HEK293 (cell line): Measurements from ENCODE around the gene ATP6V0C.

Source experiments
- CTCF ChIA-PET: fragments of 350-600 bp; formaldehyde crosslinking; extraction: SDS; loops from one replicate; lab custom pipeline; 2021; ENCODE audit warnings: antibody characterized with exemption; lab: Yijun Ruan, JAX
- POLR2A ChIA-PET: fragments of 300-600 bp; formaldehyde crosslinking; extraction: SDS; loops from one replicate; lab custom pipeline; 2020; ENCODE audit warnings: antibody characterized with exemption, inconsistent platforms; lab: Yijun Ruan, JAX
- H3K27ac ChIP-seq: fragments of 200-500 bp; sonication (Bioruptor generic); 2 replicates; pipeline ENCODE4 v1.5.1; 2014; ENCODE audit warnings: low read depth, low read length, control low read depth, inconsistent platforms; ENCODE audit errors: extremely low read depth
- H3K36me3 ChIP-seq, 2 experiments: fragments of 200-500 bp in 1 of 2; sonication (Bioruptor generic) in 1 of 2; 1 replicate in 1 of 2; 2 replicates in 1 of 2; pipeline ENCODE4 v1.5.1; 2014 to 2017; ENCODE audit warnings: inconsistent platforms in 2 of 2, low read length in 2 of 2; ENCODE audit not compliant: control insufficient read depth in 2 of 2, insufficient read depth in 1 of 2
- H3K4me1 ChIP-seq: fragments of 200-500 bp; sonication (Bioruptor generic); 2 replicates; pipeline ENCODE4 v1.5.1; 2014; ENCODE audit warnings: mild to moderate bottlenecking, low read length, inconsistent platforms; ENCODE audit not compliant: control insufficient read depth, insufficient read depth
- H3K4me3 ChIP-seq: 2 replicates; pipeline ENCODE4 v1.5.1; 2011; ENCODE audit warnings: low read depth, mild to moderate bottlenecking, control low read depth, low read length, moderate library complexity
- H3K9me3 ChIP-seq: fragments of 200-500 bp; sonication (Bioruptor generic); 2 replicates; pipeline ENCODE4 v1.5.1; 2014; ENCODE audit warnings: low read depth, low read length, inconsistent platforms; ENCODE audit not compliant: control insufficient read depth, insufficient read depth
- SCRT1 ChIP-seq: fragments of 450-650 bp; formaldehyde crosslinking; IDR thresholded peaks from 2 replicates; pipeline ENCODE4 v1.5.1; 2016; ENCODE audit warnings: missing biosample characterization, missing genetic modification characterization, borderline replicate concordance
- SCRT2 ChIP-seq: fragments of 450-650 bp; formaldehyde crosslinking; IDR thresholded peaks from 2 replicates; pipeline ENCODE4 v1.5.1; 2016; ENCODE audit warnings: missing biosample characterization, missing genetic modification characterization
- ZBTB20 ChIP-seq: fragments of 450-650 bp; formaldehyde crosslinking; IDR thresholded peaks from 2 replicates; pipeline ENCODE4 v1.5.1; 2016; ENCODE audit warnings: missing biosample characterization, missing genetic modification characterization
- ZFP41 ChIP-seq: fragments of 450-650 bp; formaldehyde crosslinking; IDR thresholded peaks from 2 replicates; pipeline ENCODE4 v1.5.1; 2016; ENCODE audit warnings: missing biosample characterization, missing genetic modification characterization, borderline replicate concordance
- ZNF433 ChIP-seq: fragments of 450-650 bp; formaldehyde crosslinking; IDR thresholded peaks from 2 replicates; pipeline ENCODE4 v1.5.1; 2016; ENCODE audit warnings: missing biosample characterization, missing genetic modification characterization, low read depth
- ZNF571 ChIP-seq: fragments of 450-650 bp; formaldehyde crosslinking; IDR thresholded peaks from 2 replicates; pipeline ENCODE4 v1.5.0; 2017; ENCODE audit warnings: missing biosample characterization, missing genetic modification characterization
- ZNF585B ChIP-seq: fragments of 450-650 bp; formaldehyde crosslinking; IDR thresholded peaks from 2 replicates; pipeline ENCODE4 v1.5.1; 2016; ENCODE audit warnings: missing biosample characterization, missing genetic modification characterization
- TF ChIP-seq, protein P1 (sequence below): fragments of 450-650 bp; formaldehyde crosslinking; IDR thresholded peaks from 2 replicates; pipeline ENCODE4 v1.5.1; 2016; ENCODE audit warnings: missing biosample characterization, missing genetic modification characterization
- TF ChIP-seq, protein P2 (sequence below): fragments of 450-650 bp; formaldehyde crosslinking; IDR thresholded peaks from 2 replicates; pipeline ENCODE4 v1.5.1; 2016; ENCODE audit warnings: missing biosample characterization, missing genetic modification characterization
- TF ChIP-seq, protein P3 (sequence below): fragments of 450-650 bp; formaldehyde crosslinking; IDR thresholded peaks from 2 replicates; pipeline ENCODE4 v1.5.1; 2016; ENCODE audit warnings: missing biosample characterization, missing genetic modification characterization

The ATP6V0C gene

GRCh38 chr16:2529961-2530628 is 16.3 kb downstream of the ATP6V0C start:
- H3K9me3 ChIP-seq = no peaks in the 10 kb centered on the region
- H3K36me3 ChIP-seq = peaks cover 0 to 53% of the 10 kb centered on the region in 2 experiments; a peak in 1 of 3 replicates
- TF ChIP-seq ZNF585B (tag by site-specific recombination) (no peak), ZBTB20 (tag by site-specific recombination) (no peak)
- TF ChIP-seq, protein P1, sequence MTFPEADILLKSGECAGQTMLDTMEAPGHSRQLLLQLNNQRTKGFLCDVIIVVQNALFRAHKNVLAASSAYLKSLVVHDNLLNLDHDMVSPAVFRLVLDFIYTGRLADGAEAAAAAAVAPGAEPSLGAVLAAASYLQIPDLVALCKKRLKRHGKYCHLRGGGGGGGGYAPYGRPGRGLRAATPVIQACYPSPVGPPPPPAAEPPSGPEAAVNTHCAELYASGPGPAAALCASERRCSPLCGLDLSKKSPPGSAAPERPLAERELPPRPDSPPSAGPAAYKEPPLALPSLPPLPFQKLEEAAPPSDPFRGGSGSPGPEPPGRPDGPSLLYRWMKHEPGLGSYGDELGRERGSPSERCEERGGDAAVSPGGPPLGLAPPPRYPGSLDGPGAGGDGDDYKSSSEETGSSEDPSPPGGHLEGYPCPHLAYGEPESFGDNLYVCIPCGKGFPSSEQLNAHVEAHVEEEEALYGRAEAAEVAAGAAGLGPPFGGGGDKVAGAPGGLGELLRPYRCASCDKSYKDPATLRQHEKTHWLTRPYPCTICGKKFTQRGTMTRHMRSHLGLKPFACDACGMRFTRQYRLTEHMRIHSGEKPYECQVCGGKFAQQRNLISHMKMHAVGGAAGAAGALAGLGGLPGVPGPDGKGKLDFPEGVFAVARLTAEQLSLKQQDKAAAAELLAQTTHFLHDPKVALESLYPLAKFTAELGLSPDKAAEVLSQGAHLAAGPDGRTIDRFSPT = peak; percentile 8; the same call in 1 of the 2 replicates
- POLR2A ChIA-PET = interaction anchor here (1.0 to 3.6 kb wide), 2 partner anchors 10 kb away, joined by 3 to 25 read pairs; partner anchors contain the start of gene AMDHD2
- peaks cover 3% of the 10 kb centered on the region; the same call in 1 of the 2 replicates for H3K4me1 ChIP-seq
- CTCF ChIA-PET = interaction anchor here (1.1 kb wide), 1 partner anchor 29 kb away, joined by 4 read pairs; no protein-coding TSS in a partner anchor
- no peak overlapping the region for H3K27ac ChIP-seq
- H3K4me3 ChIP-seq = no peak overlapping the region

- H3K36me3 ChIP-seq = peaks cover 0 to 51% of the 10 kb centered on the region in 2 experiments; a peak in 1 of 3 replicates
- POLR2A ChIA-PET = interaction anchor here (0.6 to 3.6 kb wide), 3 partner anchors 11 to 375 kb away, joined by 3 to 25 read pairs (median 3); partner anchors contain the start of genes AMDHD2 and TRAF7
- H3K9me3 ChIP-seq = no peaks in the 10 kb centered on the region
- CTCF ChIA-PET = interaction anchor here (0.6 to 1.1 kb wide), 2 partner anchors 30 to 389 kb away, joined by 3 to 4 read pairs; no protein-coding TSS in a partner anchor
- no peak overlapping the region for H3K27ac ChIP-seq
- TF ChIP-seq ZNF571 (tag by site-specific recombination) (no peak), SCRT1 (tag by site-specific recombination) (0 out of 2 replicates have a peak, but pooled peaks have one; percentile 20), SCRT2 (tag by site-specific recombination) (peak; percentile 80), ZFP41 (tag by site-specific recombination) (no peak), ZNF433 (tag by site-specific recombination) (no peak)
- TF ChIP-seq, protein P1 = peak; percentile 15; the same call in 1 of the 2 replicates
- TF ChIP-seq, protein P2, sequence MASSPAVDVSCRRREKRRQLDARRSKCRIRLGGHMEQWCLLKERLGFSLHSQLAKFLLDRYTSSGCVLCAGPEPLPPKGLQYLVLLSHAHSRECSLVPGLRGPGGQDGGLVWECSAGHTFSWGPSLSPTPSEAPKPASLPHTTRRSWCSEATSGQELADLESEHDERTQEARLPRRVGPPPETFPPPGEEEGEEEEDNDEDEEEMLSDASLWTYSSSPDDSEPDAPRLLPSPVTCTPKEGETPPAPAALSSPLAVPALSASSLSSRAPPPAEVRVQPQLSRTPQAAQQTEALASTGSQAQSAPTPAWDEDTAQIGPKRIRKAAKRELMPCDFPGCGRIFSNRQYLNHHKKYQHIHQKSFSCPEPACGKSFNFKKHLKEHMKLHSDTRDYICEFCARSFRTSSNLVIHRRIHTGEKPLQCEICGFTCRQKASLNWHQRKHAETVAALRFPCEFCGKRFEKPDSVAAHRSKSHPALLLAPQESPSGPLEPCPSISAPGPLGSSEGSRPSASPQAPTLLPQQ (tag by site-specific recombination) = peak; percentile 52; the same call in 1 of the 2 replicates
- TF ChIP-seq, protein P3, sequence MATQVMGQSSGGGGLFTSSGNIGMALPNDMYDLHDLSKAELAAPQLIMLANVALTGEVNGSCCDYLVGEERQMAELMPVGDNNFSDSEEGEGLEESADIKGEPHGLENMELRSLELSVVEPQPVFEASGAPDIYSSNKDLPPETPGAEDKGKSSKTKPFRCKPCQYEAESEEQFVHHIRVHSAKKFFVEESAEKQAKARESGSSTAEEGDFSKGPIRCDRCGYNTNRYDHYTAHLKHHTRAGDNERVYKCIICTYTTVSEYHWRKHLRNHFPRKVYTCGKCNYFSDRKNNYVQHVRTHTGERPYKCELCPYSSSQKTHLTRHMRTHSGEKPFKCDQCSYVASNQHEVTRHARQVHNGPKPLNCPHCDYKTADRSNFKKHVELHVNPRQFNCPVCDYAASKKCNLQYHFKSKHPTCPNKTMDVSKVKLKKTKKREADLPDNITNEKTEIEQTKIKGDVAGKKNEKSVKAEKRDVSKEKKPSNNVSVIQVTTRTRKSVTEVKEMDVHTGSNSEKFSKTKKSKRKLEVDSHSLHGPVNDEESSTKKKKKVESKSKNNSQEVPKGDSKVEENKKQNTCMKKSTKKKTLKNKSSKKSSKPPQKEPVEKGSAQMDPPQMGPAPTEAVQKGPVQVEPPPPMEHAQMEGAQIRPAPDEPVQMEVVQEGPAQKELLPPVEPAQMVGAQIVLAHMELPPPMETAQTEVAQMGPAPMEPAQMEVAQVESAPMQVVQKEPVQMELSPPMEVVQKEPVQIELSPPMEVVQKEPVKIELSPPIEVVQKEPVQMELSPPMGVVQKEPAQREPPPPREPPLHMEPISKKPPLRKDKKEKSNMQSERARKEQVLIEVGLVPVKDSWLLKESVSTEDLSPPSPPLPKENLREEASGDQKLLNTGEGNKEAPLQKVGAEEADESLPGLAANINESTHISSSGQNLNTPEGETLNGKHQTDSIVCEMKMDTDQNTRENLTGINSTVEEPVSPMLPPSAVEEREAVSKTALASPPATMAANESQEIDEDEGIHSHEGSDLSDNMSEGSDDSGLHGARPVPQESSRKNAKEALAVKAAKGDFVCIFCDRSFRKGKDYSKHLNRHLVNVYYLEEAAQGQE (tag by site-specific recombination) = peak; percentile 66; the same call in 1 of the 2 replicates
- H3K4me1 ChIP-seq = peaks cover 3% of the 10 kb centered on the region; the same call in 1 of the 2 replicates
- no peak overlapping the region for H3K4me3 ChIP-seq
Observed at GRCh38 chr16:2530629-2531318, 17.0 kb downstream of the ATP6V0C start.
